ENCODE data around the gene ATXN1. TPM values are rescaled to one million over a fixed set of nuclear protein-coding genes. Genes with fewer than 3 reads are reported as not detected.

The ATXN1 gene
- total RNA-seq, 1 experiment from 2014 or later = 27.0 TPM

DNA sequence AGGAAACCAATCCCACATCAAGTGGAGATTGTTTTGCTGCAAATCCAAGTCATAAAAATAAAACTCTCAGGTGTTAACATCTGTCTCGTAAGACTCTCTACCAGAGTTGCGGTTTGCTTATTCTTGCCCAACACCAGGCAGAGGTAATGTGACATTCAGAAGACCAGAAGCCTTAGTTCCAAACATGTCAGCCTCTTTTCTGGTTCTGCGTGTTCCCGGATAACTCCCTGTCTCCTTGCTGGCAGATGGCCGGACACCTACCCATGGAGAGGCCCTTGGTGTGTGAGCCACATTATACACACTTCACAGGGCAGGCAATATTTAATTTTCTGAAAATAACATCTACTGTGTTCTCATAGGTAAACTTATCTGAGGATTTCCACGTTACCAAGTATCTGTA, 449.5 kb downstream of the ATXN1 start:
- CTCF ChIA-PET = no interaction called here
- Histone ChIP-seq H3K9me2 (replicated peaks; ENCODE audit: low read length) (no peaks in the 10 kb centered on the region), H3K4me1 (ENCODE audit: insufficient read depth, low read length) (peaks cover under 1% of the 10 kb centered on the region; the same call in 1 of the 2 replicates), H3K79me2 (ENCODE audit: low read length) (no peaks in the 10 kb centered on the region), H3K4me3 (ENCODE audit: low read length) (no peak overlapping the region), H3K9me3 (ENCODE audit: low read length) (no peaks in the 10 kb centered on the region), H4K20me1 (ENCODE audit: low read length) (no peaks in the 10 kb centered on the region), H3K4me2 (ENCODE audit: low read length) (no peak overlapping the region), H3K36me3 (ENCODE audit: low read depth, low read length) (no peaks in the 10 kb centered on the region), H3K27ac (ENCODE audit: low read length) (no peak overlapping the region), H3F3A (ENCODE audit: low read length, unreplicated experiment) (no peaks in the 10 kb centered on the region), H3K9ac (ENCODE audit: low read length) (no peak overlapping the region), H2AFZ (ENCODE audit: low read length) (no peak overlapping the region), H3K27me3 (ENCODE audit: low read length) (no peaks in the 10 kb centered on the region)
- DNase-seq (no peak), ATAC-seq (no peak)
- TF ChIP-seq CTCF (conservative IDR thresholded peaks at IDR 0.05; ENCODE audit: low read depth, low read length) (no peak), EZH2phosphoT487 (IDR thresholded peaks at IDR 0.05; ENCODE audit: borderline replicate concordance, low read length) (no peak)
- BruUV-seq (replicated peaks) = no TSS peak
- POLR2A ChIA-PET (ENCODE audit: unreplicated experiment) = no interaction called here
- intact Hi-C loops (cut with micrococcal nuclease) = no loop called here

DNA sequence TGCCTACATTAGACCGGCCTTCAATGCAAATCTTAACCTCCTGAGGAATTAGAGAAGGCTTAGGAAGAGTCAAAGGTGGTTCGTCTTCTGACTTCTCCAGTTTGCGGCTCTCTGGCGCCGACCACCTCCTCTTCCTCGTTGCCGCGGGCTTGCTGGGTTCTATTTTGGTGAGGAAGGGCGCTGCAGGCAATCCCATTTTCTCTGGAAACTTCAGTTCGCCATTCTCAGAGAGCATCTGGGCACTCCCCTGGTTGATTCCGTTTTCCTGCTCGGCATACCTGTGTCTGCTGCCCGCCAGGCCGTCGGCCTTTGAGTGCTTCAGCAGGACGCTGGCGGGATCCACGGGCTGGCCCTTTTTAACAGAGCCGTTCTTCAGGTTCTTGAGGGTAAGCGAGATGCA, 454.9 kb downstream of the ATXN1 start:
- H3K4me3 ChIP-seq (ENCODE audit: low read length) = no peak overlapping the region
- H3K4me1 ChIP-seq (ENCODE audit: insufficient read depth, low read length) = no peaks in the 10 kb centered on the region
- H3K9me2 ChIP-seq (replicated peaks; ENCODE audit: low read length) = no peaks in the 10 kb centered on the region
- H3K27ac ChIP-seq (ENCODE audit: low read length) = no peak overlapping the region
- CTCF ChIA-PET = interaction anchor here (0.6 kb wide), 1 partner anchor 11 kb away, joined by 18 read pairs; no protein-coding TSS in a partner anchor
- POLR2A ChIA-PET (ENCODE audit: unreplicated experiment) = no interaction called here
- no peaks in the 10 kb centered on the region for H3F3A ChIP-seq (ENCODE audit: low read length, unreplicated experiment)
- H2AFZ ChIP-seq (ENCODE audit: low read length) = no peak overlapping the region
- DNase-seq = no peak
- no TSS peak for BruUV-seq (replicated peaks)
- intact Hi-C loops (cut with micrococcal nuclease) = no loop called here
- H3K9me3 ChIP-seq (ENCODE audit: low read length) = no peaks in the 10 kb centered on the region
- no peaks in the 10 kb centered on the region for H4K20me1 ChIP-seq (ENCODE audit: low read length)
- no peaks in the 10 kb centered on the region for H3K27me3 ChIP-seq (ENCODE audit: low read length)
- no peak overlapping the region for H3K9ac ChIP-seq (ENCODE audit: low read length)
- TF ChIP-seq EZH2 (IDR thresholded peaks at IDR 0.05; ENCODE audit: low read length, unreplicated experiment) (no peak), CTCF (conservative IDR thresholded peaks at IDR 0.05; ENCODE audit: low read depth, low read length) (no peak), EZH2phosphoT487 (IDR thresholded peaks at IDR 0.05; ENCODE audit: borderline replicate concordance, low read length) (no peak)
- H3K36me3 ChIP-seq (ENCODE audit: low read depth, low read length) = no peaks in the 10 kb centered on the region
- H3K4me2 ChIP-seq (ENCODE audit: low read length) = no peak overlapping the region
- no peak for ATAC-seq
- no peaks in the 10 kb centered on the region for H3K79me2 ChIP-seq (ENCODE audit: low read length)

- Histone ChIP-seq H3K4me3 (ENCODE audit: low read length) (no peak overlapping the region), H2AFZ (ENCODE audit: low read length) (no peak overlapping the region), H3K4me2 (ENCODE audit: low read length) (no peak overlapping the region), H3K27ac (ENCODE audit: low read length) (no peak overlapping the region), H3K9me3 (ENCODE audit: low read length) (no peaks in the 10 kb centered on the region), H3K27me3 (ENCODE audit: low read length) (no peaks in the 10 kb centered on the region), H4K20me1 (ENCODE audit: low read length) (no peaks in the 10 kb centered on the region), H3K9ac (ENCODE audit: low read length) (no peak overlapping the region), H3K4me1 (ENCODE audit: insufficient read depth, low read length) (no peaks in the 10 kb centered on the region), H3F3A (ENCODE audit: low read length, unreplicated experiment) (no peaks in the 10 kb centered on the region), H3K36me3 (ENCODE audit: low read depth, low read length) (no peaks in the 10 kb centered on the region), H3K79me2 (ENCODE audit: low read length) (no peaks in the 10 kb centered on the region), H3K9me2 (replicated peaks; ENCODE audit: low read length) (no peaks in the 10 kb centered on the region)
- POLR2A ChIA-PET (ENCODE audit: unreplicated experiment) = no interaction called here
- TF ChIP-seq CTCF (conservative IDR thresholded peaks at IDR 0.05; ENCODE audit: low read depth, low read length) = no peak
- TF ChIP-seq EZH2 (IDR thresholded peaks at IDR 0.05; ENCODE audit: low read length, unreplicated experiment) = no peak
- TF ChIP-seq EZH2phosphoT487 (IDR thresholded peaks at IDR 0.05; ENCODE audit: borderline replicate concordance, low read length) = no peak
- intact Hi-C loops (cut with micrococcal nuclease) = no loop called here
- DNase-seq (no peak), ATAC-seq (no peak)
- CTCF ChIA-PET = no interaction called here
- no TSS peak for BruUV-seq (replicated peaks)
Measured at GRCh38 chr6:16305788-16306187, 455.5 kb downstream of the ATXN1 start.

All from PC-3 (cell line).